HepG2 (cell line): ENCODE results near the gene ARMH4. TPM values are rescaled to one million over a fixed set of nuclear protein-coding genes. Genes with fewer than 3 reads are reported as not detected.

Experiments
- ATAC-seq: fragments of 200-7000 bp; cut with Tn5 transposase; 3 replicates; pipeline ENCODE4 v1.9.1; 2020; ENCODE audit warnings: mild to moderate bottlenecking, moderate library complexity
- BruUV-seq: library from RNA; stranded (reverse); fragments of 400-500 nt; replicated peaks from 2 replicates; lab custom pipeline; 2021; lab: Mats Ljungman, UMichigan
- CTCF ChIA-PET: fragments of 300-600 bp; formaldehyde crosslinking; extraction: SDS; loops from one replicate; lab custom pipeline; 2021; ENCODE audit warnings: low total read pairs, inconsistent platforms, low intra/inter-chr PET ratio; lab: Yijun Ruan, JAX
- POLR2A ChIA-PET: fragments of 350-600 bp; sonication (Branson Sonifier 250); formaldehyde crosslinking; loops from one replicate; lab custom pipeline; 2020; ENCODE audit warnings: antibody characterized with exemption, inconsistent platforms; lab: Yijun Ruan, JAX
- DNase-seq: peaks from one replicate; pipeline ENCODE4 v3.0.0-alpha.2; 2015; ENCODE audit warnings: low spot score
- FAIRE-seq: peaks from 3 replicates; lab custom pipeline; 2011; peaks lifted over from hg19 to GRCh38; lab: Jason Lieb, UNC
- H2AFZ ChIP-seq: one replicate; pipeline ENCODE4 v1.6.1; 2011; ENCODE audit warnings: low read length, inconsistent platforms
- H3K27ac ChIP-seq: fragments of 300-600 bp; 3 replicates; pipeline ENCODE4 v1.8.0; 2011; ENCODE audit warnings: mixed run types, mild to moderate bottlenecking, mixed read lengths, low read length, inconsistent platforms; ENCODE audit not compliant: insufficient read depth; ENCODE audit errors: extremely low read length
- H3K27me3 ChIP-seq, 2 experiments: fragments of 200-600 bp in 1 of 2; 2 replicates in 1 of 2; 3 replicates in 1 of 2; pipeline versions ENCODE4 v1.6.0 to v1.8.0; 2011; ENCODE audit warnings: low read length in 2 of 2, mild to moderate bottlenecking in 2 of 2, moderate library complexity in 2 of 2, inconsistent platforms in 1 of 2; ENCODE audit not compliant: insufficient read depth in 2 of 2, control insufficient read depth in 1 of 2
- H3K36me3 ChIP-seq, 2 experiments: fragments of 200-600 bp in 1 of 2; replicated peaks in 1 of 2; 2 replicates in 1 of 2; 3 replicates in 1 of 2; pipeline versions ENCODE4 v1.5.1 to v1.8.0; 2011; ENCODE audit warnings: low read length in 2 of 2, inconsistent platforms in 1 of 2; ENCODE audit not compliant: insufficient read depth in 2 of 2, control insufficient read depth in 1 of 2
- H3K4me1 ChIP-seq: 2 replicates; pipeline ENCODE4 v1.5.1; 2012; ENCODE audit warnings: low read length, inconsistent platforms; ENCODE audit not compliant: insufficient read depth
- H3K4me2 ChIP-seq: 2 replicates; pipeline ENCODE4 v1.6.0; 2011; ENCODE audit warnings: low read depth, low read length, inconsistent platforms
- H3K4me3 ChIP-seq, 3 experiments: fragments of 200-600 bp in 1 of 3; sonication (generic), shearing (Covaris generic) in 1 of 3; replicated peaks in 1 of 3; 2 replicates each; pipeline ENCODE4 v1.5.1; 2011 to 2016; ENCODE audit warnings: low read length in 3 of 3, inconsistent platforms in 2 of 3, low read depth in 2 of 3, mild to moderate bottlenecking in 2 of 3, control low read depth in 1 of 3, mixed read lengths in 1 of 3; ENCODE audit not compliant: insufficient read depth in 1 of 3
- H3K79me2 ChIP-seq: one replicate; pipeline ENCODE4 v1.6.1; 2011; ENCODE audit warnings: low read length, inconsistent platforms; ENCODE audit not compliant: insufficient read depth
- H3K9ac ChIP-seq: 2 replicates; pipeline ENCODE4 v1.6.0; 2011; ENCODE audit warnings: mild to moderate bottlenecking, low read depth, low read length, inconsistent platforms; ENCODE audit not compliant: insufficient read depth
- H3K9me3 ChIP-seq: 2 replicates; pipeline ENCODE4 v1.5.1; 2012; ENCODE audit warnings: mild to moderate bottlenecking, low read length
- H4K20me1 ChIP-seq: 2 replicates; pipeline ENCODE4 v1.6.0; 2011; ENCODE audit warnings: inconsistent platforms, mild to moderate bottlenecking, low read length, moderate library complexity; ENCODE audit not compliant: insufficient read depth
- AKNA ChIP-seq: sonication (generic); formaldehyde crosslinking; IDR thresholded peaks from 2 replicates; pipeline ENCODE4 v1.4.0; 2020; ENCODE audit warnings: missing genetic modification reagents, borderline replicate concordance
- BCL6 ChIP-seq: IDR thresholded peaks from 2 replicates; pipeline ENCODE4 v1.6.1; 2016; ENCODE audit warnings: missing genetic modification reagents, missing compliant biosample characterization
- GZF1 ChIP-seq: sonication (generic); formaldehyde crosslinking; IDR thresholded peaks from 2 replicates; pipeline ENCODE4 v1.5.1; 2020; ENCODE audit warnings: mild to moderate bottlenecking, missing genetic modification reagents
- MAX ChIP-seq: IDR thresholded peaks from 2 replicates; pipeline ENCODE4 v1.6.1; 2012; ENCODE audit warnings: inconsistent platforms
- SRSF9 ChIP-seq: fragments of 200-400 bp; formaldehyde crosslinking; IDR thresholded peaks from 2 replicates; pipeline ENCODE4 v1.6.1; 2018; ENCODE audit warnings: borderline replicate concordance, mild to moderate bottlenecking, low read depth, low read length; ENCODE audit not compliant: insufficient read depth, poor library complexity, severe bottlenecking
- in situ Hi-C: cut with HindIII; loops from 2 replicates; pipeline ENCODE4 v1.10.0; 2017; ENCODE audit warnings: low pct_unique_long_range_greater_than_20kb; ENCODE audit not compliant: extremely low pct_ligation_motif_present
- intact Hi-C: fragments of 100-400 bp; cut with micrococcal nuclease; formaldehyde crosslinking; loops from one replicate; pipeline ENCODE4 v1.10.0; 2022; ENCODE audit not compliant: unreplicated experiment
- polyA plus RNA-seq, 8 experiments: library from polyadenylated mRNA; depleted of rRNA in 3 of 8; stranded (reverse) in 7 of 8; unstranded in 1 of 8; fragments of >200 nt; fragmentation: Illumina TruSeq in 4 of 8; extraction: Trizol in 4 of 8; gene quantifications; 2 replicates each; pipeline versions ENCODE4 v1.2.1 to v1.2.3, GENCODE V29; 2011 to 2016; ENCODE audit warnings: low read depth in 4 of 8, missing spikeins in 1 of 8, mixed read lengths in 1 of 8; ENCODE audit not compliant: insufficient read depth in 1 of 8
- total RNA-seq, 5 experiments: library from RNA; depleted of rRNA; stranded (reverse); fragments of >200 nt; fragmentation: Illumina TruSeq; extraction: Trizol; gene quantifications; 2 replicates each; pipeline ENCODE4 v1.2.3, GENCODE V29; 2016; ENCODE audit warnings: low read depth in 1 of 5

ARMH4 gene
- total and polyA plus RNA-seq, 2 of the 13 experiments (the other 11 are each of a cell fraction or from before 2014, with no cell fraction given): 0.02 to 0.18 TPM

GRCh38 chr14:58059126-58059525 is 92.9 kb downstream of the ARMH4 start (continued):
- TF ChIP-seq SRSF9 (no peak), BCL6 (CRISPR knock-in tag) (no peak)

- DNase-seq (no peak), ATAC-seq (no peak), FAIRE-seq (no peak)
- Histone ChIP-seq H3K36me3 (no peaks in the 10 kb centered on the region), H2AFZ (no peak overlapping the region), H3K79me2 (no peaks in the 10 kb centered on the region), H4K20me1 (no peaks in the 10 kb centered on the region), H3K4me2 (no peak overlapping the region), H3K27ac (no peak overlapping the region), H3K27me3 (peaks cover 0 to 5% of the 10 kb centered on the region in 2 experiments; a peak in 1 of 5 replicates), H3K4me1 (no peaks in the 10 kb centered on the region), H3K4me3 (no peak overlapping the region), H3K9ac (no peak overlapping the region), H3K9me3 (no peaks in the 10 kb centered on the region)
- in situ Hi-C loops (no loop called here), intact Hi-C loops (no loop called here)
- no TSS peak for BruUV-seq
- TF ChIP-seq GZF1 (CRISPR knock-in tag) (no peak), MAX (no peak), AKNA (CRISPR knock-in tag) (no peak)
- ChIA-PET CTCF (no interaction called here), POLR2A (no interaction called here)
These were observed 96.5 kb downstream of the ARMH4 start for GRCh38 chr14:58055497-58056010.
